ENCODE results near the gene ILDR1.

ILDR1 gene

DNA sequence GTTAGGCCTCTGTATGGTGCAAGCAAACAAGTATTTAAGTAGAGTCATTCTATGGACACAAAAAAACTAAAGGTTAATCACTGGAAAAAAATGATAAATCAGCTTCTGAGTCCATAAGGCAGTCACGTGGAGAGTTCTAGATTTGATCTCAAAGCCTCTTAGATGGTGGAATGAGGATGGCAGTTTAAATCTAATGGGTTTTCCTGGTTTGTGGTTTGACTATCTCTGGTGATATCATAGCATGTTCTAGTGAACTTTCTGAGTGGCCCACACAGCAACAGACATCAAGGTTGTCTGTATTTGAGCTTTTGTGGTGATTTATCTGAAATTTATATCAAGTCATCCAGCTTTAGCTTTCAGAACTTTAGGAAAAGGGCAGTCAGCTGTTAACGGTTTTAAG lies 52.4 kb downstream of the ILDR1 start:
- no peak for DNase-seq (ENCODE audit: low spot score)
- in situ Hi-C loops (cut with MboI; ENCODE audit: low sequenced_read_pairs, unreplicated experiment), result no loop called here
- TF ChIP-seq CTCF (IDR thresholded peaks at IDR 0.05; ENCODE audit: borderline replicate concordance, control extremely low read depth, extremely low read depth, insufficient read depth, missing control alignments), result no peak

- in situ Hi-C loops (cut with MboI; ENCODE audit: low sequenced_read_pairs, unreplicated experiment), result no loop called here
- no peak for DNase-seq (ENCODE audit: low spot score)
- TF ChIP-seq CTCF (IDR thresholded peaks at IDR 0.05; ENCODE audit: borderline replicate concordance, control extremely low read depth, extremely low read depth, insufficient read depth, missing control alignments), result no peak
Measured at GRCh38 chr3:121963608-121964007, 58.4 kb downstream of the ILDR1 start.

DNA sequence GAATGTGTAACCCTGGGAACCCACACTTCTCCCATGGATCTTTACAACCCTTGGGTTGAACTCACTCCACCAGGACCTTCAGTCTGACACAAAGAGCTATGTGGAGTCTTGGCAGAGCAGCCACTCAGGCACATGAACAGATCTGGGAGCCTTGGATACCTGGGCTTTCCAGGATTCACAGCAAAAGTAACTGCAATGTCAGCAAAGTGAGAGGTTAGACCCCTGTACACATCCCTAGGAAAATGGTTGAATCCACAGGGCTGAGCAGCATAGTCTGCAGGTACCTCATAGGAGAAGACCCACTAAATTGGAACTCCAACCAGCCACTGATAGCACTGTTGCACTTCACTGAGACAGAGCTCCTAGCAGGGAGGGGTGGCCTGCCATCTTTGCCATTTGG lies 59.6 kb downstream of the ILDR1 start:
- DNase-seq (ENCODE audit: low spot score), result no peak
- TF ChIP-seq CTCF (IDR thresholded peaks at IDR 0.05; ENCODE audit: borderline replicate concordance, control extremely low read depth, extremely low read depth, insufficient read depth, missing control alignments), result no peak
- in situ Hi-C loops (cut with MboI; ENCODE audit: low sequenced_read_pairs, unreplicated experiment), result no loop called here

DNA sequence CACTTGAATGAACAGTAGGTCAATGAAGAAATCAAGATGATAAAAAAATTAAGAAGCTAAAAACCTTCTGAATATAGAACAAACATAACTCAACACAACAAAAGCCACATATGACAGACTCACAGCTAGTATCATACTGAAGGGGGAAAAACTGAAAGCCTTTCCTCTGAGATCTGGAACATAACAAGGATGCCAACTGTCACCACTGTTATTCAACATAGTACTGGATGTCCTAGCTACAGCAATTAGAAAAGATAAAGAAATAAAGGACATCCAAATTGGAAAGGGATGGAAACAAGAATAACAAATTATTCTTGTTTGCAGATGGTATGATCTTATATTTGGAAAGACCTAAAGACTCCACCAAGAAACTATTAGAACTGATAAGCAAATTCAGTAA lies 60.8 kb downstream of the ILDR1 start:
- TF ChIP-seq CTCF (IDR thresholded peaks at IDR 0.05; ENCODE audit: borderline replicate concordance, control extremely low read depth, extremely low read depth, insufficient read depth, missing control alignments), result no peak
- in situ Hi-C loops (cut with MboI; ENCODE audit: low sequenced_read_pairs, unreplicated experiment), result no loop called here
- no peak for DNase-seq (ENCODE audit: low spot score)

DNA sequence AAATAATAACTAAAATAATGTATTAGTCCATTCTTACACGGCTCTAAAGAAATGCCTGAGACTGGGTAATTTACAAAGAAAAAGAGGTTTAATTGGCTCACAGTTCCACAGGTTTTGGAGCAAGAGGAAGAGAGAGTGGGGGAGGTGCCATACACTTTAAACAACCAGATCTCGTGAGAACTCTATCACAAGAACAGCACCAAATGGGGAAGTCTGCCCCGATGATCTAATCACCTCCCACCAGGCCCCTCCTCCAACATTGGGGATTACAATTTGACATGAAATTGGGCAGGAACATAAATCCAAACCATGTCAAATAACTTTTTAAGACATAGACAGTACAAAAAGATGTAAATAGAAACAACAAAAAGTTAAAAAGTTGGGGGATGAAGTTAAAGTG lies 63.2 kb downstream of the ILDR1 start:
- no peak for DNase-seq (ENCODE audit: low spot score)
- no peak for TF ChIP-seq CTCF (IDR thresholded peaks at IDR 0.05; ENCODE audit: borderline replicate concordance, control extremely low read depth, extremely low read depth, insufficient read depth, missing control alignments)
- in situ Hi-C loops (cut with MboI; ENCODE audit: low sequenced_read_pairs, unreplicated experiment), result no loop called here

- in situ Hi-C loops (cut with MboI; ENCODE audit: low sequenced_read_pairs, unreplicated experiment), result no loop called here
- no peak for TF ChIP-seq CTCF (IDR thresholded peaks at IDR 0.05; ENCODE audit: borderline replicate concordance, control extremely low read depth, extremely low read depth, insufficient read depth, missing control alignments)
- DNase-seq (ENCODE audit: low spot score), result no peak
Measured at GRCh38 chr3:121957674-121958415, 64.2 kb downstream of the ILDR1 start.

Data from GM13976 (cell line).